Muscle layer of duodenum (tissue), 2 donors: Measurements from ENCODE around the gene MAML2.

Experiments used
- H3K27ac ChIP-seq: one replicate; pipeline ENCODE4 v1.7.0; 2013; ENCODE audit warnings: mild to moderate bottlenecking, low read length
- H3K27me3 ChIP-seq: one replicate; pipeline ENCODE4 v1.7.0; 2013; ENCODE audit warnings: low read depth, mild to moderate bottlenecking, control low read depth, low read length
- H3K36me3 ChIP-seq, 2 donors: one replicate each; pipeline ENCODE4 v1.7.0; 2013; ENCODE audit warnings: low read length in 2 of 2, control low read depth in 1 of 2, mild to moderate bottlenecking in 1 of 2; ENCODE audit not compliant: insufficient read depth in 2 of 2, control insufficient read depth in 1 of 2
- H3K4me1 ChIP-seq, 2 donors: one replicate each; pipeline ENCODE4 v1.7.0; 2013; ENCODE audit warnings: low read length in 2 of 2, mild to moderate bottlenecking in 2 of 2, control low read depth in 1 of 2, moderate library complexity in 1 of 2; ENCODE audit not compliant: insufficient read depth in 2 of 2, control insufficient read depth in 1 of 2
- H3K4me3 ChIP-seq, 2 donors: one replicate each; pipeline ENCODE4 v1.7.0; 2013; ENCODE audit warnings: low read length in 2 of 2, low read depth in 1 of 2, mild to moderate bottlenecking in 1 of 2
- H3K9me3 ChIP-seq, 2 donors: one replicate each; pipeline ENCODE4 v1.7.0; 2013; ENCODE audit warnings: low read length in 2 of 2, control low read depth in 1 of 2, mild to moderate bottlenecking in 1 of 2; ENCODE audit not compliant: control insufficient read depth in 1 of 2
- donor health status: healthy.

Gene MAML2

GRCh38 chr11:96328395-96329010 is 14.5 kb downstream of the MAML2 start:
- Histone ChIP-seq H3K9me3 (no peaks in the 10 kb centered on the region), H3K4me1 (peaks cover 12 to 27% of the 10 kb centered on the region in 2 donors), H3K4me3 (no peak overlapping the region), H3K27me3 (no peaks in the 10 kb centered on the region), H3K36me3 (no peaks in the 10 kb centered on the region), H3K27ac (no peak overlapping the region)

DNA sequence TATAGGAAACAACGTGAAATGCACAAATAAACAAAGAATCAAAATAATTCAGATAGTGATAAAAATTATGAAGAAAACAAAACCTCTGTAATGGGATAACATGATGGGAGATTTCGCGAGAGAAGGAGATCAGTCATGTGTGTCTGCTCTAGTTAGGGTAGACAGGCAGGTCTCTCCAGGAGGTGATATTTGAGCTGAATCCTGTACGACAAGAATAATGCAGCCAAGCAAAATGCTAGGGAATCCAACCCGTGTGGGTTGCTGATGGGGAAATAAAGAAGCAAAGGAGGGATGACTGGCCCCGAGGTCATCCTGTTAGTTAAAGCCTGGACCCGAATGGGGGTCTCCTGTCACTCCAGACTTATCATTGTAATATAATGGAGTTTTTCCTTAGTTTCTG is 16.0 kb downstream of the MAML2 start:
- peaks cover 4 to 21% of the 10 kb centered on the region in 2 donors for H3K4me1 ChIP-seq
- no peaks in the 10 kb centered on the region for H3K9me3 ChIP-seq
- H3K27ac ChIP-seq: no peak overlapping the region

DNA sequence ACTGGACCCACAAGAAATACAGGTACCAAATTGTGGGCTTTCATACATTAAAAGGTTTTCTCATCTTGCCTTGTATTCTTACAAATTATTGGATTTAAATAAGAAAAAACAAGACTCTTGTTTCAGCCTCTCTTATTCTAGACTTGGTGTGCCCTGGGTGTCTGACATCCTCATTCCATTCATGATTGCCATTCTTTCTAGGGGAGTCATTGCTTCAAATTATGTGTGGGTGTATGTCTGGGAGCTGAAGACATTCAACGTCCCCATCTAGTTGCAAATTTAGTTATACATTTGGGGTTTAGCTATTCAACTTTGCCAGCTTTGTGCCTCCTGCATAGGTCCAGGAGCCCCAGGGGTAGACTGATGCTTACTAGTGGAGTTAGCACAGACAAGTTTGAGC is 18.1 kb downstream of the MAML2 start:
- Histone ChIP-seq H3K27ac (no peak overlapping the region), H3K36me3 (no peaks in the 10 kb centered on the region)

More for the DNA sequence above, 16.0 kb downstream of the MAML2 start:
- H3K36me3 ChIP-seq: no peaks in the 10 kb centered on the region
- H3K4me3 ChIP-seq: no peak overlapping the region
- no peaks in the 10 kb centered on the region for H3K27me3 ChIP-seq

GRCh38 chr11:96323642-96323985 is 19.4 kb downstream of the MAML2 start:
- no peaks in the 10 kb centered on the region for H3K36me3 ChIP-seq
- H3K27me3 ChIP-seq: no peaks in the 10 kb centered on the region
- H3K9me3 ChIP-seq: no peaks in the 10 kb centered on the region
- H3K4me3 ChIP-seq: no peak overlapping the region
- no peak overlapping the region for H3K27ac ChIP-seq
- H3K4me1 ChIP-seq: peaks cover 4 to 15% of the 10 kb centered on the region in 2 donors

More for the DNA sequence above, 18.1 kb downstream of the MAML2 start:
- Histone ChIP-seq H3K4me3 (no peak overlapping the region), H3K27me3 (no peaks in the 10 kb centered on the region), H3K4me1 (peaks cover 7 to 20% of the 10 kb centered on the region in 2 donors), H3K9me3 (no peaks in the 10 kb centered on the region)

- Histone ChIP-seq H3K9me3 (no peaks in the 10 kb centered on the region), H3K27me3 (no peaks in the 10 kb centered on the region), H3K4me3 (no peak overlapping the region), H3K36me3 (no peaks in the 10 kb centered on the region), H3K27ac (no peak overlapping the region), H3K4me1 (peaks cover 5 to 17% of the 10 kb centered on the region in 2 donors)
Measured at GRCh38 chr11:96322775-96323641, 20.0 kb downstream of the MAML2 start.

DNA sequence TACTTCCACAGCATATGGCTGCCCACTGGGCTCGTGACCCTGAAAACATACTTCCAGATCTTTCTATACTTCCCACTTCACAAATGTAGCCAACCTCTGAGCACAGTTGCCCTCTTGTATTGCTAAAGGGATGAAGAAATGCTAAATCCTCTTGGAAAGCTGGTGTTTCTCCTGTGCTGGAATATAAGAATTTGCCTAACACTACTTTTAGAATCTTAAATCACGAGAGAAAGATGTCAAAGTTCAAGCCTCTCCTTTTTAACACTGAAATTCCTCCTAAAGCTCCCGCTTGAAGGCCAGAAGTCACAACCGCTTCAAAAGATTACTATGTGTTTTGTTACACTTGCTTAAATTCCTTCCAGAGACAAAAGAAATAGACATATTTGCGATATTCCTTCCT is 21.9 kb downstream of the MAML2 start:
- H3K4me1 ChIP-seq: peaks cover 18 to 32% of the 10 kb centered on the region in 2 donors
- no peak overlapping the region for H3K4me3 ChIP-seq
- no peaks in the 10 kb centered on the region for H3K27me3 ChIP-seq
- H3K9me3 ChIP-seq: no peaks in the 10 kb centered on the region
- H3K27ac ChIP-seq: no peak overlapping the region
- H3K36me3 ChIP-seq: no peaks in the 10 kb centered on the region

- Histone ChIP-seq H3K4me1 (peaks cover 18 to 24% of the 10 kb centered on the region in 2 donors), H3K9me3 (no peaks in the 10 kb centered on the region), H3K27me3 (no peaks in the 10 kb centered on the region), H3K27ac (no peak overlapping the region), H3K36me3 (no peaks in the 10 kb centered on the region), H3K4me3 (no peak overlapping the region)
Measured at GRCh38 chr11:96319898-96320656, 22.9 kb downstream of the MAML2 start.

GRCh38 chr11:96318850-96319249 is 24.1 kb downstream of the MAML2 start:
- Histone ChIP-seq H3K36me3 (no peaks in the 10 kb centered on the region), H3K4me3 (no peak overlapping the region), H3K4me1 (peaks cover 21 to 29% of the 10 kb centered on the region in 2 donors), H3K27ac (no peak overlapping the region), H3K27me3 (no peaks in the 10 kb centered on the region), H3K9me3 (no peaks in the 10 kb centered on the region)

DNA sequence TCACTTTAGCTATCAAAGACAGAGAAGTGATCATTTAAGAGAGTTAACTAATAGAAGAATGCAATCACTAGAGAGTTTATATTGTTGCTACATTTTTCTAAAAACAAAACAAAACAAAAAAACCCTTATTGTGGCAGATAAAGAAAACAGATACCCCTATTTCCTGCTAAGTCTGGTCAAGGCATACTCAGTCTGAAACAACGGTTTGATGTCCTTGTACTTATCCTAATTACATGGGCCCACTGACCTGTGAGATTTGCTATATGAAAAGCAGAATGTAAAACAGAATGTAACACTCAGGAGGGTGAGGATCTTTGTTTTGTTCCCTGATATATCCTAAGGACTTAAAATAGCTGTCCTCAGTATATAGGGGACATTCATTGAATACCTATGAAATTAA is 24.6 kb downstream of the MAML2 start:
- H3K4me1 ChIP-seq: peaks cover 21 to 29% of the 10 kb centered on the region in 2 donors
- no peaks in the 10 kb centered on the region for H3K27me3 ChIP-seq
- H3K36me3 ChIP-seq: no peaks in the 10 kb centered on the region
- no peaks in the 10 kb centered on the region for H3K9me3 ChIP-seq
- no peak overlapping the region for H3K4me3 ChIP-seq
- no peak overlapping the region for H3K27ac ChIP-seq

- Histone ChIP-seq H3K27ac (no peak overlapping the region), H3K4me1 (peaks cover 21 to 29% of the 10 kb centered on the region in 2 donors), H3K9me3 (no peaks in the 10 kb centered on the region)
Measured at GRCh38 chr11:96317985-96318384, 25.0 kb downstream of the MAML2 start.

DNA sequence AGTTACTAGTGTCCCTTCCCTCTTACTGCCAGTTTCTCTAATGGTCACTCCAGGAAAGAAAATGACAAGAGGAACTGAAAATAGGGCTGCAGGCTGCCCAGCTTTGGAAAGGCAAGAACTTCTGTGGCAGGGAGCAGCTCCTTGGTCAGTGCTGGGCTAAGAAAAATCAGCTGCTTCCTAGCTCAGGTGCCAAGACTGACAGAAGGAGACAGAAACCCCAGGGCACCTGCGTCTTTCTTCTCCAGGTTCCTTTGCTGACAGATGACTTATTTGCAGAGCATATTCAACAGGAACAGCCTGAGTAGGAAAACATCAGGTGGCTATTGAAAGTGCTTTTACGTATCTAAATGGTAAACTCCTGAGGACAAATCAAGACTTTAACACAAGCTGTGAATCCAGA is 25.4 kb downstream of the MAML2 start:
- no peak overlapping the region for H3K4me3 ChIP-seq
- no peak overlapping the region for H3K27ac ChIP-seq
- no peaks in the 10 kb centered on the region for H3K9me3 ChIP-seq
- peaks cover 21 to 29% of the 10 kb centered on the region in 2 donors for H3K4me1 ChIP-seq
- no peaks in the 10 kb centered on the region for H3K36me3 ChIP-seq
- H3K27me3 ChIP-seq: no peaks in the 10 kb centered on the region

More at GRCh38 chr11:96317985-96318384, 25.0 kb downstream of the MAML2 start:
- Histone ChIP-seq H3K27me3 (no peaks in the 10 kb centered on the region), H3K36me3 (no peaks in the 10 kb centered on the region), H3K4me3 (no peak overlapping the region)
